ENCODE results near the gene MED13L.
"Not testable (repeated sequence)": the region's sequence is repeated elsewhere in the genome, so short reads cannot be mapped to it uniquely, and the experiment has no call there.

Gene MED13L

DNA sequence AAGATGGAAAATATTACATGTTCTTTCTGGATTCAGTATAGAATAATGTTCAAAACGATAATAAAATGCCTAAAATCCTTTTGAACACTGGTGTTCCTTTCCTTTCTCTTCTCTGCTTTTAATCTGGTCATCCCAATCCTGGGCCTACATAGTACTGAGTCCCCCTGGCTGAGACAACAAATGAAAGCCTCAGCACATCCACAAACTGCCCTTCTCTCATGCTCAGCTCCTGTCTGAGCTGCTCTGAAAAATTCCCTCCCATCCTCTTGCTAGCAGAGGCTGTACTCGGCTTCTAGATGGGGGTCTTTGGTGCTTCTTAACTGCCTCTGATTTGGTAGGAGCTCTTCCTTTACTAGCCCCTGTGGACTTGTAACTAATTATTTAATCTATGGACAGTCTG lies 232.3 kb downstream of the MED13L start:
- Histone ChIP-seq H3K27me3 (ENCODE audit: low read depth, low read length) (no peaks in the 10 kb centered on the region), H3K9me3 (ENCODE audit: control insufficient read depth in 1 of 2, low read length in 2 of 2) (no peaks in the 10 kb centered on the region), H3K36me3 (ENCODE audit: control insufficient read depth in 1 of 2, insufficient read depth in 2 of 2, low read length in 2 of 2) (peaks cover 0 to 4% of the 10 kb centered on the region in 2 donors), H3K27ac (ENCODE audit: low read length) (no peak overlapping the region), H3K4me1 (ENCODE audit: control insufficient read depth in 1 of 2, insufficient read depth in 2 of 2, low read length in 2 of 2) (peaks cover 8 to 40% of the 10 kb centered on the region in 2 donors), H3K4me3 (ENCODE audit: low read depth in 1 of 2, low read length in 2 of 2) (no peak overlapping the region)

DNA sequence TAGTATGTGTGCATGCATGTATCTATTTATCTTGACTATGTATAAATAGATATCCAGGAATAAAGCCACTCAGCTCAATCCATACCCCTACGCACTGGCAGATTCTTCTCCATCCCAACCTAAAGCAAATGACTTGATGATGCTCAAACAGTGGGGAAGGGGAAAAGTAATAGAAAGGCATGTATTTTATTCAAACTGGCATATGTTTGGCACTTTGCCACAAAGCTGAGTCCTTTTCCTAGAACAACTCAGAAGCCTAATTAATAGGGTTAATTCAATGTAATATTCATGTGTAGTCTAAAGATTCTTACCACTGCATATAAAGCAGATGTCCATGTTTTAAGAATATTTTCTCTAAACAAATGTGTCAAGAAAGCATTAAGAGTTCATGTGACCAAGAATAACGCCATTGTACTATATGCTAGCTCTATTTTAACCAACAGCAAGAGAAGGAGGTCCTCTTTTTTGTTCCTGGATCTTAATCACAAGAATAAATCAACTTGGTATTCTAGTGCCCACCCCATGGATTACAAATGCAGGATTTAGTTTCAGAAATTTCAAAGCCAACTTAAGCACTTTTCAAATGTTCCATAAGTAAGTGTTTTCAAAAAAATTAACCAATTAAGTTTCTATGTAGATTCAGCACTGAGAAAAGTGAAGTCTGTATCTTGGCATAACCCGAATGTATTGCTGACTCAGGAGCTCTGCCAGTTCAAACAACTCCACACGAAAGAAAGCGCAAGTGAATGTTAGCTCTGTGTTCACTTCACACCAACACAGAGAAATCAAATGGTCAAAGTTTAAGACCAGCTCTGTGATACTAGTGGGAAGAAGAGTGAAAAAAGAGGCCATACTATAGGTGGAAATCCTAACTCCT lies 233.6 kb downstream of the MED13L start:
- peaks cover 0 to 4% of the 10 kb centered on the region in 2 donors for H3K36me3 ChIP-seq (ENCODE audit: control insufficient read depth in 1 of 2, insufficient read depth in 2 of 2, low read length in 2 of 2)
- H3K4me1 ChIP-seq (ENCODE audit: control insufficient read depth in 1 of 2, insufficient read depth in 2 of 2, low read length in 2 of 2), result peaks cover 6 to 27% of the 10 kb centered on the region in 2 donors
- no peak overlapping the region for H3K4me3 ChIP-seq (ENCODE audit: low read depth in 1 of 2, low read length in 2 of 2)
- H3K9me3 ChIP-seq (ENCODE audit: control insufficient read depth in 1 of 2, low read length in 2 of 2), result no peaks in the 10 kb centered on the region
- no peak overlapping the region for H3K27ac ChIP-seq (ENCODE audit: low read length)
- no peaks in the 10 kb centered on the region for H3K27me3 ChIP-seq (ENCODE audit: low read depth, low read length)

DNA sequence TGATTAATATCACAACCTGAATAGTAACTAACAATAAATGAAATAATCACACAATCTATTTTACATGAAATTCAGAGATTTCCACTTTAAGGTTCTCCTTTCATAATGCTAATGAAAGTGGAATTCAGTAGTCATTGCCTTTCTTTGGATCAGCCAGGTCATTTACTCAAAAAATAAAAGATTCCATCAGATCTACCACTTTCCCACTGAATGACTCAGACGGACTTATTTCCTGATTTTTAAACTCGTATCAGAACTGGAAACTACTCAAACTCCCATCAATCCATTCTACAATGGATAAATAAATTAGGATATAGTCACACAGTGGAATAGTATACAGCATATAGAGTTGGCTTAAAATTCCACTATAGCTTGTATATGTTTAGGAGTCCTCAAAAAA lies 237.1 kb downstream of the MED13L start:
- Histone ChIP-seq H3K4me1 (ENCODE audit: control insufficient read depth in 1 of 2, insufficient read depth in 2 of 2, low read length in 2 of 2) (peaks cover 0 to 17% of the 10 kb centered on the region in 2 donors), H3K4me3 (ENCODE audit: low read depth in 1 of 2, low read length in 2 of 2) (no peak overlapping the region), H3K27me3 (ENCODE audit: low read depth, low read length) (no peaks in the 10 kb centered on the region), H3K36me3 (ENCODE audit: control insufficient read depth in 1 of 2, insufficient read depth in 2 of 2, low read length in 2 of 2) (peaks cover 0 to 4% of the 10 kb centered on the region in 2 donors), H3K27ac (ENCODE audit: low read length) (no peak overlapping the region), H3K9me3 (ENCODE audit: control insufficient read depth in 1 of 2, low read length in 2 of 2) (no peaks in the 10 kb centered on the region)

DNA sequence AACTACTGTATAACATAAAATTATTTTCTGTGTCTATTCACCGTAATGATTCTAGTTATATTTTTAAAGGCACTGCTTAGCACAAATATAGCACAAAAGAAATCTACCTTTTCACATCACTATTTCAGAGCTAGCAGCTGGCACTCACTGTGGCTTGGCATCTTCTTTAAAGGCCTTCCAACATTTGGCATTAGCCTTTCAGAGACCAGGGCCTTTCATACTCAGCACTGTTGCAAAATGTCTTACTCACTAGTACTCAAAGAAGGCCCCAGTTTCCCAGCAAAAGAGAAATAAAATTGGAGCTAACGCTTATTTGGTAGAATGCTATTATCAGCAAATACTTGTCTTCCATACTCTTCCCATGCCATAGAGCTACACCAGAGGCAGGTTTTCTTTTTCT lies 238.4 kb downstream of the MED13L start:
- Histone ChIP-seq H3K4me3 (ENCODE audit: low read depth in 1 of 2, low read length in 2 of 2) (no peak overlapping the region), H3K4me1 (ENCODE audit: control insufficient read depth in 1 of 2, insufficient read depth in 2 of 2, low read length in 2 of 2) (peaks cover 0 to 5% of the 10 kb centered on the region in 2 donors)

GRCh38 chr12:116037941-116038837 lies 239.3 kb downstream of the MED13L start:
- Histone ChIP-seq H3K27me3 (ENCODE audit: low read depth, low read length) (no peaks in the 10 kb centered on the region), H3K4me1 (ENCODE audit: control insufficient read depth in 1 of 2, insufficient read depth in 2 of 2, low read length in 2 of 2) (peaks cover 0 to 3% of the 10 kb centered on the region in 2 donors), H3K27ac (ENCODE audit: low read length) (no peak overlapping the region), H3K9me3 (ENCODE audit: control insufficient read depth in 1 of 2, low read length in 2 of 2) (no peaks in the 10 kb centered on the region), H3K36me3 (ENCODE audit: control insufficient read depth in 1 of 2, insufficient read depth in 2 of 2, low read length in 2 of 2) (peaks cover 0 to 4% of the 10 kb centered on the region in 2 donors), H3K4me3 (ENCODE audit: low read depth in 1 of 2, low read length in 2 of 2) (no peak overlapping the region)

More for the DNA sequence above, 238.4 kb downstream of the MED13L start:
- H3K9me3 ChIP-seq (ENCODE audit: control insufficient read depth in 1 of 2, low read length in 2 of 2), result no peaks in the 10 kb centered on the region
- no peak overlapping the region for H3K27ac ChIP-seq (ENCODE audit: low read length)
- no peaks in the 10 kb centered on the region for H3K27me3 ChIP-seq (ENCODE audit: low read depth, low read length)
- H3K36me3 ChIP-seq (ENCODE audit: control insufficient read depth in 1 of 2, insufficient read depth in 2 of 2, low read length in 2 of 2), result peaks cover 0 to 4% of the 10 kb centered on the region in 2 donors

DNA sequence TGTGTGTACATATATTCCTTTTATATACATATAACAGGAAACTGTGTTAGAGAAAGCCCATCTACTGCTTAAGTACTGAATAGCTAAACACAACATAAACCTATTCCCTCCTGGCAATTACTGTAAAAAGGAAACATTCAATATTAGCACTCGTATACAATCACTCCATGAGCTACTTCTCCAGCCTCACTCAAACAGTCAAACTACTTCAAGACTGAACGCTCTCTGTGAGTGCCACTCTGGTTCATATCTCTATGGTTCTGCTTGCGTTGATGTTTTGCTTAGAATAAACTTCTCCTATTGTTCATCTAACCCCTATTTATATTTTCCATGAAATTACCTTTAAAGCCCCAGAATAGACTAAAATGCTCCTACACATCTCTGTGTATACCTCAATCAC lies 243.7 kb downstream of the MED13L start:
- H3K27ac ChIP-seq (ENCODE audit: low read length), result no peak overlapping the region
- no peaks in the 10 kb centered on the region for H3K9me3 ChIP-seq (ENCODE audit: control insufficient read depth in 1 of 2, low read length in 2 of 2)
- H3K36me3 ChIP-seq (ENCODE audit: control insufficient read depth in 1 of 2, insufficient read depth in 2 of 2, low read length in 2 of 2), result no peaks in the 10 kb centered on the region
- no peak overlapping the region for H3K4me3 ChIP-seq (ENCODE audit: low read depth in 1 of 2, low read length in 2 of 2)
- H3K4me1 ChIP-seq (ENCODE audit: control insufficient read depth in 1 of 2, insufficient read depth in 2 of 2, low read length in 2 of 2), result no peaks in the 10 kb centered on the region
- H3K27me3 ChIP-seq (ENCODE audit: low read depth, low read length), result no peaks in the 10 kb centered on the region

DNA sequence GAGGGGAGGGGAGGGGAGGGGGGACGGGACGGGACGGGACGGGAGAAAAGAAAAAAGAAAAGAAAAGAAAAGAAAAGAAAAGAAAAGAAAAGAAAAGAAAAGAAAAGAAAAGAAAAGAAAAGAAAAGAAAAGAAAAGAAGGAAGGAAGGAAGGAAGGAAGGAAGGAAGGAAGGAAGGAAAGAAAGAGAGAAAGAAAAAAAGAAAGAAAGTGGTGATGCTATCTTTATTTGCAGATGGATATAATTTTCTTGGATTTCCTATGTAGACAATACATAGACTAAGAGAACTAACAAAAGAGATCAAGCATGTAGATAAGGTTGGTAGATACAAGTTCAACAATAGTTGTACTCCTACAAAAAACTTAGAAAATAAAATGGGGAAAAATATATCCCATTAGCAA lies 245.9 kb downstream of the MED13L start:
- not testable (repeated sequence) for H3K36me3 ChIP-seq (ENCODE audit: control insufficient read depth in 1 of 2, insufficient read depth in 2 of 2, low read length in 2 of 2); H3K9me3 ChIP-seq (ENCODE audit: control insufficient read depth in 1 of 2, low read length in 2 of 2); H3K27ac ChIP-seq (ENCODE audit: low read length); H3K4me1 ChIP-seq (ENCODE audit: control insufficient read depth in 1 of 2, insufficient read depth in 2 of 2, low read length in 2 of 2); H3K27me3 ChIP-seq (ENCODE audit: low read depth, low read length); H3K4me3 ChIP-seq (ENCODE audit: low read depth in 1 of 2, low read length in 2 of 2)

GRCh38 chr12:116028619-116029018 lies 248.9 kb downstream of the MED13L start:
- Histone ChIP-seq H3K27ac (ENCODE audit: low read length) (no peak overlapping the region), H3K36me3 (ENCODE audit: control insufficient read depth in 1 of 2, insufficient read depth in 2 of 2, low read length in 2 of 2) (no peaks in the 10 kb centered on the region), H3K4me3 (ENCODE audit: low read depth in 1 of 2, low read length in 2 of 2) (no peak overlapping the region), H3K27me3 (ENCODE audit: low read depth, low read length) (no peaks in the 10 kb centered on the region), H3K4me1 (ENCODE audit: control insufficient read depth in 1 of 2, insufficient read depth in 2 of 2, low read length in 2 of 2) (no peaks in the 10 kb centered on the region), H3K9me3 (ENCODE audit: control insufficient read depth in 1 of 2, low read length in 2 of 2) (no peaks in the 10 kb centered on the region)

DNA sequence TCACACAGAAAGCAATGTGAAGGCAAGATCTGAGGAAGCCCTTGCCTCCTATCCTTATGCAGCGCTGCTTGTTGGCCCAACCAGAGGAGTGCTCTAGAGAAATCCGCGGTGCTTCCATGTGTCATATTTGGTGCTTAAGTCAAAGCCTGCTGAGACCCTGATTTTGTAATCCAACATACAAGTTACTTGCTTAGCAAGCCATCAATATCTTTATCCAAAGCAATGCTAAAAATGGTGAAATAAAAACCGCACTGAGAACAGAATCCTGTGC lies 250.0 kb downstream of the MED13L start:
- Histone ChIP-seq H3K36me3 (ENCODE audit: control insufficient read depth in 1 of 2, insufficient read depth in 2 of 2, low read length in 2 of 2) (no peaks in the 10 kb centered on the region), H3K27ac (ENCODE audit: low read length) (no peak overlapping the region), H3K4me1 (ENCODE audit: control insufficient read depth in 1 of 2, insufficient read depth in 2 of 2, low read length in 2 of 2) (no peaks in the 10 kb centered on the region), H3K9me3 (ENCODE audit: control insufficient read depth in 1 of 2, low read length in 2 of 2) (no peaks in the 10 kb centered on the region), H3K27me3 (ENCODE audit: low read depth, low read length) (no peaks in the 10 kb centered on the region), H3K4me3 (ENCODE audit: low read depth in 1 of 2, low read length in 2 of 2) (no peak overlapping the region)

- no peaks in the 10 kb centered on the region for H3K36me3 ChIP-seq (ENCODE audit: control insufficient read depth in 1 of 2, insufficient read depth in 2 of 2, low read length in 2 of 2)
- H3K27ac ChIP-seq (ENCODE audit: low read length), result no peak overlapping the region
- no peak overlapping the region for H3K4me3 ChIP-seq (ENCODE audit: low read depth in 1 of 2, low read length in 2 of 2)
- H3K27me3 ChIP-seq (ENCODE audit: low read depth, low read length), result no peaks in the 10 kb centered on the region
- H3K9me3 ChIP-seq (ENCODE audit: control insufficient read depth in 1 of 2, low read length in 2 of 2), result no peaks in the 10 kb centered on the region
- no peaks in the 10 kb centered on the region for H3K4me1 ChIP-seq (ENCODE audit: control insufficient read depth in 1 of 2, insufficient read depth in 2 of 2, low read length in 2 of 2)
Observed at GRCh38 chr12:116026768-116027550, 250.5 kb downstream of the MED13L start.

DNA sequence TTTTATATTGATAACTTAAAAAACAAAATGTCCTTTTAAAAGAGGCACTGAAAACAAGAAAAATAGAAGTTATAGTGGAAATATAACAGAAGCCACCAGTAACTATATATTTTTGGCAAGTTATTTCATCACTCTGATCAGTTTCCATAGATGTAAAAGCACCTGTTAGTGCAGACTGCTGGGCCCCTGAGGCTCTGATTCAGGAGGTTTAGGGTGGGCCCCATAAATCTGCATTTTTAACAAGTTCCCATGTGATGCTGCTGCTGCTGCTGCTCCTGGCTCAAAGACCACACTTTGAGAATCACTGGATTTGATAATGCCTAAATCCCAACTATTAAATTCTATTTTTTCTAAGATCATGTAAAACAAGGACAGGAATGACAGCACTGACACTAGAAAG lies 251.1 kb downstream of the MED13L start:
- Histone ChIP-seq H3K27me3 (ENCODE audit: low read depth, low read length) (no peaks in the 10 kb centered on the region), H3K4me3 (ENCODE audit: low read depth in 1 of 2, low read length in 2 of 2) (no peak overlapping the region), H3K4me1 (ENCODE audit: control insufficient read depth in 1 of 2, insufficient read depth in 2 of 2, low read length in 2 of 2) (no peaks in the 10 kb centered on the region), H3K36me3 (ENCODE audit: control insufficient read depth in 1 of 2, insufficient read depth in 2 of 2, low read length in 2 of 2) (no peaks in the 10 kb centered on the region), H3K27ac (ENCODE audit: low read length) (no peak overlapping the region), H3K9me3 (ENCODE audit: control insufficient read depth in 1 of 2, low read length in 2 of 2) (no peaks in the 10 kb centered on the region)

Data from muscle layer of duodenum (tissue), 2 donors.